HepG2 (cell line): ENCODE data around the gene SLC48A1. TPM values are rescaled to one million over a fixed set of nuclear protein-coding genes. Genes with fewer than 3 reads are reported as not detected.

Source experiments
- RBFOX2 ChIP-seq: fragments of 200-400 bp; formaldehyde crosslinking; IDR thresholded peaks from 2 replicates; pipeline ENCODE4 v1.6.1; 2017; ENCODE audit warnings: low read depth, mild to moderate bottlenecking, low read length
- REL ChIP-seq: sonication (generic); formaldehyde crosslinking; conservative IDR thresholded peaks from 2 replicates; pipeline ENCODE4 v1.8.0; 2022; ENCODE audit warnings: mild to moderate bottlenecking, missing genetic modification reagents, moderate library complexity
- SOX13 ChIP-seq, 3 experiments: fragments of 450-650 bp in 1 of 3; sonication (generic) in 1 of 3; formaldehyde crosslinking in 1 of 3; IDR thresholded peaks in 2 of 3; conservative IDR thresholded peaks in 1 of 3; 2 replicates each; pipeline versions ENCODE4 v1.5.0 to v1.6.1; 2016 to 2020; ENCODE audit warnings: antibody characterized with exemption in 1 of 3, mild to moderate bottlenecking in 1 of 3, missing compliant biosample characterization in 1 of 3, missing genetic modification reagents in 1 of 3, moderate library complexity in 1 of 3
- ZFX ChIP-seq: sonication (generic); formaldehyde crosslinking; IDR thresholded peaks from 2 replicates; pipeline ENCODE4 v1.4.0; 2020; ENCODE audit warnings: mild to moderate bottlenecking, low read depth, missing genetic modification reagents, moderate library complexity
- polyA plus RNA-seq, 8 experiments: library from polyadenylated mRNA; depleted of rRNA in 3 of 8; stranded (reverse) in 7 of 8; unstranded in 1 of 8; fragments of >200 nt; fragmentation: Illumina TruSeq in 4 of 8; extraction: Trizol in 4 of 8; gene quantifications; 2 replicates each; pipeline versions ENCODE4 v1.2.1 to v1.2.3, GENCODE V29; 2011 to 2016; ENCODE audit warnings: low read depth in 4 of 8, missing spikeins in 1 of 8, mixed read lengths in 1 of 8; ENCODE audit not compliant: insufficient read depth in 1 of 8
- total RNA-seq, 5 experiments: library from RNA; depleted of rRNA; stranded (reverse); fragments of >200 nt; fragmentation: Illumina TruSeq; extraction: Trizol; gene quantifications; 2 replicates each; pipeline ENCODE4 v1.2.3, GENCODE V29; 2016; ENCODE audit warnings: low read depth in 1 of 5
- TF ChIP-seq, protein P1 (sequence below): sonication (generic); formaldehyde crosslinking; conservative IDR thresholded peaks from 2 replicates; pipeline ENCODE4 v1.8.1; 2023; ENCODE audit warnings: missing genetic modification reagents
- TF ChIP-seq, protein P2 (sequence below): sonication (generic); formaldehyde crosslinking; IDR thresholded peaks from 2 replicates; pipeline ENCODE4 v1.5.1; 2020; ENCODE audit warnings: mild to moderate bottlenecking, missing genetic modification reagents, moderate library complexity
- TF ChIP-seq, protein P3 (sequence below): sonication (generic); formaldehyde crosslinking; IDR thresholded peaks from 2 replicates; pipeline ENCODE4 v1.4.0; 2020; ENCODE audit warnings: missing genetic modification reagents, borderline replicate concordance
- TF ChIP-seq, protein P4 (sequence below): sonication (generic); formaldehyde crosslinking; IDR thresholded peaks from 2 replicates; pipeline ENCODE4 v1.4.0; 2020; ENCODE audit warnings: mild to moderate bottlenecking, missing genetic modification reagents
- TF ChIP-seq, protein P5 (sequence below): sonication (generic); formaldehyde crosslinking; IDR thresholded peaks from 2 replicates; pipeline ENCODE4 v1.4.0; 2020; ENCODE audit warnings: missing genetic modification reagents
- TF ChIP-seq, protein P6 (sequence below): sonication (generic); formaldehyde crosslinking; IDR thresholded peaks from 2 replicates; pipeline ENCODE4 v1.4.0; 2020; ENCODE audit warnings: missing genetic modification reagents
- TF ChIP-seq, protein P7 (sequence below): IDR thresholded peaks from 2 replicates; pipeline ENCODE4 v1.6.1; 2016; ENCODE audit warnings: missing biosample characterization, missing genetic modification reagents, low read depth

The SLC48A1 gene
- total and polyA plus RNA-seq, 2 of the 13 experiments (the other 11 are each of a cell fraction or from before 2014, with no cell fraction given) = 2.2 to 3.7 TPM

DNA sequence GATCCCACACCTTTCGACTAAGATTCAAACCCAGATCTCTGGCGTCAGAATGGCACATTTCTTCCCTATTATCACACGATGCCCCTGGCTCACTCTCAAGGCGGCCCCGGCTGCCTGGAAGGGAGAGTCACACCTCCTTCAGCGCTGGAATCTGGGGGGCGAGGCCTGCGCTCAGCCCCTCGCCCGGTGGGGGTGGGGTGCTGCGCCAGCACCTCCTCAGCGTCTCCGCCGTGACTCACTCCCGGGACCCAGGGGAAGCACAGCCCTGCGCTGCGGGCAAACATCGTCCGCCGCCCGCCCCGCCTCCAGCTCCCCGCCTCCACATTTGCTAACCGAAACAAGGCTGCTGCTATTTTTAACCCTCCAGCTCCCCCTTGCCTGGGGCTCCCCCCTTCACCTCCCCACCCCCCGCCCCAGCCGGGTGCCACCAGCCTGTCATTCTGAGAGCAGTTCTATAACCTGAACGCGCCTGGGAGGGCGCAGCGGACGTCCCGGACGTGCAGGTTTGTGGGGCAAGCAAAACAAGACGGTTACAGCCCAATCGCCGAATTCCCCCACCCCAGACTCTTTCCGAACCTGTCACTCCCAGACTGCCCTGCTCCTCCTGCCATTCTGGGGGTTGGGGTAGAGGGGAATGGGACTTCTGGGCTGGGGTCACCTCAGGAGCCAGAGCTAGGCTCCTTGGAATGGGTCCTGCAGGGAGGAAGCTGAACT is 39.9 kb downstream of the SLC48A1 start (continued):
- TF ChIP-seq ZFX (CRISPR knock-in tag) (peak; percentile 11; the same call in 1 of the 2 replicates), REL (CRISPR knock-in tag) (no peak), RBFOX2 (no peak), SOX13 (IDR thresholded peaks at IDR 0.05) (no peak), SOX13 (CRISPR knock-in tag; conservative IDR thresholded peaks at IDR 0.05 in 1 of 2, IDR thresholded peaks at IDR 0.05 in 1 of 2) (no peak)
- TF ChIP-seq, protein P1, sequence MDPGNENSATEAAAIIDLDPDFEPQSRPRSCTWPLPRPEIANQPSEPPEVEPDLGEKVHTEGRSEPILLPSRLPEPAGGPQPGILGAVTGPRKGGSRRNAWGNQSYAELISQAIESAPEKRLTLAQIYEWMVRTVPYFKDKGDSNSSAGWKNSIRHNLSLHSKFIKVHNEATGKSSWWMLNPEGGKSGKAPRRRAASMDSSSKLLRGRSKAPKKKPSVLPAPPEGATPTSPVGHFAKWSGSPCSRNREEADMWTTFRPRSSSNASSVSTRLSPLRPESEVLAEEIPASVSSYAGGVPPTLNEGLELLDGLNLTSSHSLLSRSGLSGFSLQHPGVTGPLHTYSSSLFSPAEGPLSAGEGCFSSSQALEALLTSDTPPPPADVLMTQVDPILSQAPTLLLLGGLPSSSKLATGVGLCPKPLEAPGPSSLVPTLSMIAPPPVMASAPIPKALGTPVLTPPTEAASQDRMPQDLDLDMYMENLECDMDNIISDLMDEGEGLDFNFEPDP (CRISPR knock-in tag) = no peak
- TF ChIP-seq, protein P2, sequence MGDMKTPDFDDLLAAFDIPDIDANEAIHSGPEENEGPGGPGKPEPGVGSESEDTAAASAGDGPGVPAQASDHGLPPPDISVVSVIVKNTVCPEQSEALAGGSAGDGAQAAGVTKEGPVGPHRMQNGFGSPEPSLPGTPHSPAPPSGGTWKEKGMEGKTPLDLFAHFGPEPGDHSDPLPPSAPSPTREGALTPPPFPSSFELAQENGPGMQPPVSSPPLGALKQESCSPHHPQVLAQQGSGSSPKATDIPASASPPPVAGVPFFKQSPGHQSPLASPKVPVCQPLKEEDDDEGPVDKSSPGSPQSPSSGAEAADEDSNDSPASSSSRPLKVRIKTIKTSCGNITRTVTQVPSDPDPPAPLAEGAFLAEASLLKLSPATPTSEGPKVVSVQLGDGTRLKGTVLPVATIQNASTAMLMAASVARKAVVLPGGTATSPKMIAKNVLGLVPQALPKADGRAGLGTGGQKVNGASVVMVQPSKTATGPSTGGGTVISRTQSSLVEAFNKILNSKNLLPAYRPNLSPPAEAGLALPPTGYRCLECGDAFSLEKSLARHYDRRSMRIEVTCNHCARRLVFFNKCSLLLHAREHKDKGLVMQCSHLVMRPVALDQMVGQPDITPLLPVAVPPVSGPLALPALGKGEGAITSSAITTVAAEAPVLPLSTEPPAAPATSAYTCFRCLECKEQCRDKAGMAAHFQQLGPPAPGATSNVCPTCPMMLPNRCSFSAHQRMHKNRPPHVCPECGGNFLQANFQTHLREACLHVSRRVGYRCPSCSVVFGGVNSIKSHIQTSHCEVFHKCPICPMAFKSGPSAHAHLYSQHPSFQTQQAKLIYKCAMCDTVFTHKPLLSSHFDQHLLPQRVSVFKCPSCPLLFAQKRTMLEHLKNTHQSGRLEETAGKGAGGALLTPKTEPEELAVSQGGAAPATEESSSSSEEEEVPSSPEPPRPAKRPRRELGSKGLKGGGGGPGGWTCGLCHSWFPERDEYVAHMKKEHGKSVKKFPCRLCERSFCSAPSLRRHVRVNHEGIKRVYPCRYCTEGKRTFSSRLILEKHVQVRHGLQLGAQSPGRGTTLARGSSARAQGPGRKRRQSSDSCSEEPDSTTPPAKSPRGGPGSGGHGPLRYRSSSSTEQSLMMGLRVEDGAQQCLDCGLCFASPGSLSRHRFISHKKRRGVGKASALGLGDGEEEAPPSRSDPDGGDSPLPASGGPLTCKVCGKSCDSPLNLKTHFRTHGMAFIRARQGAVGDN (CRISPR knock-in tag) = peak; percentile 26
- TF ChIP-seq, protein P3, sequence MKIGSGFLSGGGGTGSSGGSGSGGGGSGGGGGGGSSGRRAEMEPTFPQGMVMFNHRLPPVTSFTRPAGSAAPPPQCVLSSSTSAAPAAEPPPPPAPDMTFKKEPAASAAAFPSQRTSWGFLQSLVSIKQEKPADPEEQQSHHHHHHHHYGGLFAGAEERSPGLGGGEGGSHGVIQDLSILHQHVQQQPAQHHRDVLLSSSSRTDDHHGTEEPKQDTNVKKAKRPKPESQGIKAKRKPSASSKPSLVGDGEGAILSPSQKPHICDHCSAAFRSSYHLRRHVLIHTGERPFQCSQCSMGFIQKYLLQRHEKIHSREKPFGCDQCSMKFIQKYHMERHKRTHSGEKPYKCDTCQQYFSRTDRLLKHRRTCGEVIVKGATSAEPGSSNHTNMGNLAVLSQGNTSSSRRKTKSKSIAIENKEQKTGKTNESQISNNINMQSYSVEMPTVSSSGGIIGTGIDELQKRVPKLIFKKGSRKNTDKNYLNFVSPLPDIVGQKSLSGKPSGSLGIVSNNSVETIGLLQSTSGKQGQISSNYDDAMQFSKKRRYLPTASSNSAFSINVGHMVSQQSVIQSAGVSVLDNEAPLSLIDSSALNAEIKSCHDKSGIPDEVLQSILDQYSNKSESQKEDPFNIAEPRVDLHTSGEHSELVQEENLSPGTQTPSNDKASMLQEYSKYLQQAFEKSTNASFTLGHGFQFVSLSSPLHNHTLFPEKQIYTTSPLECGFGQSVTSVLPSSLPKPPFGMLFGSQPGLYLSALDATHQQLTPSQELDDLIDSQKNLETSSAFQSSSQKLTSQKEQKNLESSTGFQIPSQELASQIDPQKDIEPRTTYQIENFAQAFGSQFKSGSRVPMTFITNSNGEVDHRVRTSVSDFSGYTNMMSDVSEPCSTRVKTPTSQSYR (CRISPR knock-in tag) = no peak
- TF ChIP-seq, protein P4, sequence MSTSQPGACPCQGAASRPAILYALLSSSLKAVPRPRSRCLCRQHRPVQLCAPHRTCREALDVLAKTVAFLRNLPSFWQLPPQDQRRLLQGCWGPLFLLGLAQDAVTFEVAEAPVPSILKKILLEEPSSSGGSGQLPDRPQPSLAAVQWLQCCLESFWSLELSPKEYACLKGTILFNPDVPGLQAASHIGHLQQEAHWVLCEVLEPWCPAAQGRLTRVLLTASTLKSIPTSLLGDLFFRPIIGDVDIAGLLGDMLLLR (CRISPR knock-in tag) = no peak
- TF ChIP-seq, protein P5, sequence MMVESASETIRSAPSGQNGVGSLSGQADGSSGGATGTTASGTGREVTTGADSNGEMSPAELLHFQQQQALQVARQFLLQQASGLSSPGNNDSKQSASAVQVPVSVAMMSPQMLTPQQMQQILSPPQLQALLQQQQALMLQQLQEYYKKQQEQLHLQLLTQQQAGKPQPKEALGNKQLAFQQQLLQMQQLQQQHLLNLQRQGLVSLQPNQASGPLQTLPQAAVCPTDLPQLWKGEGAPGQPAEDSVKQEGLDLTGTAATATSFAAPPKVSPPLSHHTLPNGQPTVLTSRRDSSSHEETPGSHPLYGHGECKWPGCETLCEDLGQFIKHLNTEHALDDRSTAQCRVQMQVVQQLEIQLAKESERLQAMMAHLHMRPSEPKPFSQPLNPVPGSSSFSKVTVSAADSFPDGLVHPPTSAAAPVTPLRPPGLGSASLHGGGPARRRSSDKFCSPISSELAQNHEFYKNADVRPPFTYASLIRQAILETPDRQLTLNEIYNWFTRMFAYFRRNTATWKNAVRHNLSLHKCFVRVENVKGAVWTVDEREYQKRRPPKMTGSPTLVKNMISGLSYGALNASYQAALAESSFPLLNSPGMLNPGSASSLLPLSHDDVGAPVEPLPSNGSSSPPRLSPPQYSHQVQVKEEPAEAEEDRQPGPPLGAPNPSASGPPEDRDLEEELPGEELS = no peak
- TF ChIP-seq, protein P6, sequence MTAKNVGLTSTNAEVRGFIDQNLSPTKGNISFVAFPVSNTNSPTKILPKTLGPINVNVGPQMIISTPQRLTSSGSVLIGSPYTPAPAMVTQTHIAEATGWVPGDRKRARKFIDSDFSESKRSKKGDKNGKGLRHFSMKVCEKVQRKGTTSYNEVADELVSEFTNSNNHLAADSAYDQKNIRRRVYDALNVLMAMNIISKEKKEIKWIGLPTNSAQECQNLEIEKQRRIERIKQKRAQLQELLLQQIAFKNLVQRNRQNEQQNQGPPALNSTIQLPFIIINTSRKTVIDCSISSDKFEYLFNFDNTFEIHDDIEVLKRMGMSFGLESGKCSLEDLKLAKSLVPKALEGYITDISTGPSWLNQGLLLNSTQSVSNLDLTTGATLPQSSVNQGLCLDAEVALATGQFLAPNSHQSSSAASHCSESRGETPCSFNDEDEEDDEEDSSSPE = no peak
- TF ChIP-seq, protein P7, sequence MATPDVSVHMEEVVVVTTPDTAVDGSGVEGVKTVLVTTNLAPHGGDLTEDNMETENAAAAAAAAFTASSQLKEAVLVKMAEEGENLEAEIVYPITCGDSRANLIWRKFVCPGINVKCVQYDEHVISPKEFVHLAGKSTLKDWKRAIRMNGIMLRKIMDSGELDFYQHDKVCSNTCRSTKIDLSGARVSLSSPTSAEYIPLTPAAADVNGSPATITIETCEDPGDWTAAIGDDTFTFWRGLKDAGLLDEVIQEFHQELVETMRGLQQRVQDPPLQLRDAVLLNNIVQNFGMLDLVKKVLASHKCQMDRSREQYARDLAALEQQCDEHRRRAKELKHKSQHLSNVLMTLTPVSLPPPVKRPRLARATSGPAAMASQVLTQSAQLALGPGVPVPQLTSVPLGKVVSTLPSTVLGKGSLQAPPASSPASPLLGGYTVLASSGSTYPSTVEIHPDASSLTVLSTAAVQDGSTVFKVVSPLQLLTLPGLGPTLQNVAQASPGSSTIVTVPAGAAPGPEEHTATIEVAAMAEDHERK (CRISPR knock-in tag) = no peak
